ENCODE measurements around the gene THSD7B.

GRCh38 chr2:137254052-137254451, 488.7 kb downstream of the THSD7B start:
- TF ChIP-seq EZH2 (IDR thresholded peaks at IDR 0.05; ENCODE audit: insufficient read depth, poor library complexity, severe bottlenecking), result no peak
- no peak for TF ChIP-seq EZH2phosphoT487 (IDR thresholded peaks at IDR 0.05; ENCODE audit: insufficient read depth, low read depth)
